Natural killer cell (primary cell): ENCODE measurements around the gene IL36B. TPM values are rescaled to one million over a fixed set of nuclear protein-coding genes. Genes with fewer than 3 reads are reported as not detected.

Experiments used
- ATAC-seq, 3 donors: fragments of 150-1000 bp in 2 of 3; fragments of 200-7000 bp in 1 of 3; cut with Tn5 transposase; 1 replicate in 1 of 3; 2 replicates in 2 of 3; pipeline ENCODE4 v1.10.0; 2021; ENCODE audit warnings: mild to moderate bottlenecking in 2 of 3, moderate library complexity in 2 of 3
- DNase-seq, 2 donors: peaks; one replicate each; pipeline versions ENCODE4 v3.0.0 to v3.0.0-alpha.2; 2013 to 2021; ENCODE audit warnings: mixed read lengths in 1 of 2
- H3K27ac ChIP-seq: one replicate; pipeline ENCODE4 v1.5.1; 2013; ENCODE audit warnings: mild to moderate bottlenecking, low read length
- H3K27me3 ChIP-seq: one replicate; pipeline ENCODE4 v1.6.1; 2013; ENCODE audit warnings: low read length; ENCODE audit not compliant: control insufficient read depth, insufficient read depth
- H3K36me3 ChIP-seq: one replicate; pipeline ENCODE4 v1.6.1; 2013; ENCODE audit warnings: low read length; ENCODE audit not compliant: control insufficient read depth, insufficient read depth
- H3K4me1 ChIP-seq: one replicate; pipeline ENCODE4 v1.6.1; 2013; ENCODE audit warnings: low read length; ENCODE audit not compliant: control insufficient read depth, insufficient read depth
- H3K4me3 ChIP-seq: one replicate; pipeline ENCODE4 v1.5.1; 2013; ENCODE audit warnings: low read length
- H3K9me3 ChIP-seq: one replicate; pipeline ENCODE4 v1.6.1; 2013; ENCODE audit warnings: low read length; ENCODE audit not compliant: control insufficient read depth, insufficient read depth
- H3K27ac Mint-ChIP-seq, 2 donors: one replicate each; pipeline ENCODE4 v1.8.0; 2022; ENCODE audit warnings: mild to moderate bottlenecking in 2 of 2, mixed read lengths in 2 of 2, moderate library complexity in 1 of 2
- H3K27me3 Mint-ChIP-seq, 2 donors: one replicate each; pipeline ENCODE4 v1.8.0; 2022; ENCODE audit warnings: low read depth in 2 of 2, mixed read lengths in 2 of 2
- H3K36me3 Mint-ChIP-seq: one replicate; pipeline ENCODE4 v1.8.0; 2022; ENCODE audit warnings: mixed read lengths
- H3K4me1 Mint-ChIP-seq, 2 donors: one replicate each; pipeline ENCODE4 v1.8.0; 2022; ENCODE audit warnings: mixed read lengths in 2 of 2
- H3K4me3 Mint-ChIP-seq: one replicate; pipeline ENCODE4 v1.8.0; 2022; ENCODE audit warnings: mild to moderate bottlenecking, moderate library complexity, mixed read lengths
- H3K9me3 Mint-ChIP-seq, 2 donors: one replicate each; pipeline ENCODE4 v1.8.0; 2022; ENCODE audit warnings: mixed read lengths in 2 of 2
- WGBS: methylation state at CpG from one replicate; pipeline ENCODE4 v1.1.7; 2013; ENCODE audit warnings: missing lambda C conversion rate; ENCODE audit not compliant: insufficient coverage; 5-methylcytosine and 5-hydroxymethylcytosine counted together
- intact Hi-C: fragments of 100-400 bp; cut with micrococcal nuclease; formaldehyde crosslinking; loops from one replicate; pipeline ENCODE4 v1.14.2; 2022
- total RNA-seq, 4 donors: library from RNA; stranded (reverse); fragments of 120-200 nt in 1 of 4; gene quantifications; one replicate each; pipeline versions ENCODE4 v1.2.3 to v1.2.4, GENCODE V29; 2013 to 2022
- TF ChIP-seq, protein P1 (sequence below): fragments of 200-600 bp; IDR thresholded peaks from one replicate; pipeline ENCODE4 v1.8.0; 2022; ENCODE audit warnings: antibody characterized with exemption

The IL36B gene
- total RNA-seq, 3 donors from 2014 or later (not counting 1 experiment from before 2014, with no cell fraction given), result not detected

DNA sequence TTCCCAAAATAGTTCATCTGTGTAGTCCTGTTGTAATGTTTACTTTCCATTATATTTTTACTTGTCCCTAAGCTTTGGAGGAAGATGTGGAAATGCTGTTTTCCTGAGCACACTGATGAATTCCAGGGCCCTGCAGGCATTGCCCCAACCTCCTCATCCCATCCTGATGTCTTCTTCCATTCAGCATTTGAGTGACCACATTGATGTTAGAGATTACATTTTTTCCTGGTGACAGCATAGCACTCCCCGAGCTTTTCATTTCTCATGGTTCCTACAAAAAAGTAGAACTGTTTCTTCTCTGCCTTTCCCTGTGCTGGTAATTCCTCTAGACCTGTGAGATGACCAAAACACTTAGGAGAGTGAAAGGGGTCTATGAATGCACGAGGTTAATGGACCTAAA lies 42.6 kb downstream of the IL36B start:
- Histone ChIP-seq H3K27ac (no peak overlapping the region), H3K9me3 (no peaks in the 10 kb centered on the region), H3K27me3 (peaks cover 5% of the 10 kb centered on the region), H3K36me3 (no peaks in the 10 kb centered on the region), H3K4me3 (no peak overlapping the region), H3K4me1 (no peaks in the 10 kb centered on the region)
- Mint-ChIP-seq H3K9me3 (no peaks in the 10 kb centered on the region), H3K27ac (no peak overlapping the region), H3K27me3 (peaks cover 12 to 25% of the 10 kb centered on the region in 2 donors), H3K36me3 (no peaks in the 10 kb centered on the region), H3K4me3 (no peak overlapping the region), H3K4me1 (no peaks in the 10 kb centered on the region)
- intact Hi-C loops, result no loop called here
- TF ChIP-seq, protein P1, sequence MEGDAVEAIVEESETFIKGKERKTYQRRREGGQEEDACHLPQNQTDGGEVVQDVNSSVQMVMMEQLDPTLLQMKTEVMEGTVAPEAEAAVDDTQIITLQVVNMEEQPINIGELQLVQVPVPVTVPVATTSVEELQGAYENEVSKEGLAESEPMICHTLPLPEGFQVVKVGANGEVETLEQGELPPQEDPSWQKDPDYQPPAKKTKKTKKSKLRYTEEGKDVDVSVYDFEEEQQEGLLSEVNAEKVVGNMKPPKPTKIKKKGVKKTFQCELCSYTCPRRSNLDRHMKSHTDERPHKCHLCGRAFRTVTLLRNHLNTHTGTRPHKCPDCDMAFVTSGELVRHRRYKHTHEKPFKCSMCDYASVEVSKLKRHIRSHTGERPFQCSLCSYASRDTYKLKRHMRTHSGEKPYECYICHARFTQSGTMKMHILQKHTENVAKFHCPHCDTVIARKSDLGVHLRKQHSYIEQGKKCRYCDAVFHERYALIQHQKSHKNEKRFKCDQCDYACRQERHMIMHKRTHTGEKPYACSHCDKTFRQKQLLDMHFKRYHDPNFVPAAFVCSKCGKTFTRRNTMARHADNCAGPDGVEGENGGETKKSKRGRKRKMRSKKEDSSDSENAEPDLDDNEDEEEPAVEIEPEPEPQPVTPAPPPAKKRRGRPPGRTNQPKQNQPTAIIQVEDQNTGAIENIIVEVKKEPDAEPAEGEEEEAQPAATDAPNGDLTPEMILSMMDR, result no peak
- ATAC-seq (no peak), DNase-seq (no peak)
- 63% methylated on average over 2 of the region's 2 CpGs for WGBS

DNA sequence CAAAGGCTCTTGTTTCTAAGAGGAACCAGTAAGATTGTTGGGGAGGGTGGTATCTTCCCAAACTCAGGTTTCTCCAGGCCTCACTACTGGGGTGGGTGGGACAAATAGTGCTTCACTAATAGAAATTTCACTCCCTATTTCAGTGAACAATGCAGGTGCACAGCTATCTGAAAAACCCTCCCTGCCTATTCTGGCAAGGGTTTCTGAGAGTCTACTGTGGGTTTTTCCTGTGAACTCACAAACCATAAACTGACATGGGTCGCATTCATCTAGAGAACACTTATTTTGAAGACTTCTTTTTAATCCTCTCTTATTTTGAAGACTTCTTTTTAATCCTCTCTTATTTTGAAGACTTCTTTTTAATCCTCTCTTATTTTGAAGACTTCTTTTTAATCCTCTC lies 43.0 kb downstream of the IL36B start:
- Mint-ChIP-seq H3K9me3 (no peaks in the 10 kb centered on the region), H3K4me1 (no peaks in the 10 kb centered on the region), H3K27me3 (peaks cover 10 to 20% of the 10 kb centered on the region in 2 donors), H3K4me3 (no peak overlapping the region), H3K36me3 (no peaks in the 10 kb centered on the region), H3K27ac (no peak overlapping the region)
- Histone ChIP-seq H3K27me3 (peaks cover 3% of the 10 kb centered on the region), H3K9me3 (no peaks in the 10 kb centered on the region), H3K4me1 (no peaks in the 10 kb centered on the region), H3K27ac (no peak overlapping the region), H3K4me3 (no peak overlapping the region), H3K36me3 (no peaks in the 10 kb centered on the region)
- ATAC-seq (no peak), DNase-seq (peak in 1 of 2 donors; percentile 15)
- intact Hi-C loops, result no loop called here
- TF ChIP-seq, protein P1, result no peak
- WGBS, result 100% methylated on average over 1 of the region's 1 CpG

DNA sequence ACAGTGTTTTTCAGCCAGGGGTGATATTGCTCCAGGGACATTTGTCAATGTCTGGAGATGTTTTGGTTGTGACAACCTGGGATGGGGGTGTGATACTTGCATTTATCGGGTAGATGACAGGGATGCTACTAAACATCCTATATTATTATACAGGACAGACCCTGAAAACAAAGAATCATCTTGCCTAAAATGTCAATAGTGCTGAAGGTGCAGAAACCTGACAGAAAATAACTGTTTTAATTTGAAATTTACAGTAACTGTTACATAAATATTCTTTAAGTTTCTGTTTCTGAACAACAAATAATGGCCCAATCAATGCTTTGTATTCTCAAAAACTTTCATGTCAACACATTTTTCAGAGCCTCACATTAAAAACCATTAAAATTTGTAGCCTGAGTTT lies 45.4 kb downstream of the IL36B start:
- DNase-seq, result no peak
- no peak overlapping the region for H3K4me3 ChIP-seq
- no peaks in the 10 kb centered on the region for H3K4me1 ChIP-seq
- H3K27ac ChIP-seq, result no peak overlapping the region
- intact Hi-C loops, result no loop called here
- H3K27ac Mint-ChIP-seq, result no peak overlapping the region
- H3K9me3 ChIP-seq, result no peaks in the 10 kb centered on the region
- H3K4me3 Mint-ChIP-seq, result no peak overlapping the region
- no peaks in the 10 kb centered on the region for H3K4me1 Mint-ChIP-seq
- no peak for ATAC-seq
- TF ChIP-seq, protein P1, result no peak
- peaks cover 6 to 19% of the 10 kb centered on the region in 2 donors for H3K27me3 Mint-ChIP-seq
- peaks cover 3% of the 10 kb centered on the region for H3K27me3 ChIP-seq
- H3K36me3 Mint-ChIP-seq, result no peaks in the 10 kb centered on the region
- no peaks in the 10 kb centered on the region for H3K36me3 ChIP-seq
- H3K9me3 Mint-ChIP-seq, result no peaks in the 10 kb centered on the region
- no CpG with 5 or more reads among the region's 1 CpG for WGBS

DNA sequence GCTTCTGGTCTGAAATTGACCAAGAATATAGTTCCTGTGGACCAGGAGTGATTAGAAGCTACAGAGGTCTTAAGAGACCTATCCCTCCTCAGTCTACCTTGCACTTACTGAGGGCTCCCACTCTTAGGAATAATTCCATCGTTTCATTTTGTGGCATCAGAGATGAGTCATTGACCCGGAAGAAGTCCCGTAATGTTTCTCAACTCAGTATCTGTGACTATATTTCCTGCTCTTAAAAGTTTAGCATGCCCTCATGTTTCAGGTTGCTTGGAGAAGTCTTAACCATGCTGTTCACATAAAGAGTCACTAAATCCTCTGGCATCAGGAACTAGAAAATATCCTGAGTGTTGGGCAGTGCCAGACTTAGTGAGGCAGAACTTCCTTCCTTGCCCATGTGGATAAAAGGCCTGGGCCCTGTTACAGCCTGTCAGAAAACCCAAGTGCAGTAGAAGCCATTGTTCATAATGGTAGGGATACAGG lies 47.6 kb downstream of the IL36B start, which contains the start of gene IL36A:
Gene IL36A (plus strand): TSS at position 430 of the 480 bp plus-strand sequence. CDS start 413 bp downstream, outside the sequence.
- H3K9me3 Mint-ChIP-seq, result peaks cover 0 to 6% of the 10 kb centered on the region in 2 donors

More for the DNA sequence above, 47.6 kb downstream of the IL36B start, which contains the start of gene IL36A:
- H3K4me1 ChIP-seq, result no peaks in the 10 kb centered on the region
- Mint-ChIP-seq H3K36me3 (peaks cover 15% of the 10 kb centered on the region), H3K27me3 (peaks cover 7 to 26% of the 10 kb centered on the region in 2 donors), H3K4me1 (no peaks in the 10 kb centered on the region), H3K27ac (no peak within 1 kb of the TSS), H3K4me3 (no peak within 1 kb of the TSS)
- DNase-seq (no peak), ATAC-seq (peak in 1 of 3 donors; percentile 27)
- H3K27me3 ChIP-seq, result no peaks in the 10 kb centered on the region
- 94% methylated on average over 3 of the region's 3 CpGs for WGBS
- H3K36me3 ChIP-seq, result no peaks in the 10 kb centered on the region
- TF ChIP-seq, protein P1, result no peak
- H3K4me3 ChIP-seq, result no peak within 1 kb of the TSS
- intact Hi-C loops, result no loop called here
- no peaks in the 10 kb centered on the region for H3K9me3 ChIP-seq
- H3K27ac ChIP-seq, result no peak within 1 kb of the TSS
